Keratinocyte (primary cell): Measurements from ENCODE around the gene GBX2. TPM values are rescaled to one million over a fixed set of nuclear protein-coding genes. Genes with fewer than 3 reads are reported as not detected.

Source experiments
- DNase-seq: peaks from one replicate; pipeline ENCODE4 v3.0.0-alpha.2; 2011; ENCODE audit warnings: low read depth, missing footprints, low spot score
- FAIRE-seq: peaks from 2 replicates; lab custom pipeline; 2011; peaks lifted over from hg19 to GRCh38; lab: Jason Lieb, UNC
- H2AFZ ChIP-seq: 2 replicates; pipeline ENCODE4 v1.6.0; 2012; ENCODE audit warnings: low read length, control low read depth, inconsistent platforms; ENCODE audit not compliant: control insufficient read depth
- H3K27ac ChIP-seq: 2 replicates; pipeline ENCODE4 v1.5.1; 2011; ENCODE audit warnings: low read length; ENCODE audit not compliant: control insufficient read depth, insufficient read depth
- H3K27me3 ChIP-seq: 3 replicates; pipeline ENCODE4 v1.6.0; 2011; ENCODE audit warnings: low read length; ENCODE audit not compliant: control insufficient read depth, insufficient read depth; ENCODE audit errors: extremely low read depth
- H3K36me3 ChIP-seq, 2 experiments: 2 replicates in 1 of 2; 3 replicates in 1 of 2; pipeline ENCODE4 v1.5.1; 2011; ENCODE audit warnings: low read length in 2 of 2, mild to moderate bottlenecking in 1 of 2; ENCODE audit not compliant: control insufficient read depth in 2 of 2, insufficient read depth in 2 of 2; ENCODE audit errors: extremely low read depth in 1 of 2
- H3K4me1 ChIP-seq: 3 replicates; pipeline ENCODE4 v1.5.1; 2011; ENCODE audit warnings: low read length; ENCODE audit not compliant: control insufficient read depth, insufficient read depth; ENCODE audit errors: extremely low read depth
- H3K4me2 ChIP-seq: 3 replicates; pipeline ENCODE4 v1.6.0; 2011; ENCODE audit warnings: low read depth, low read length; ENCODE audit not compliant: control insufficient read depth, insufficient read depth; ENCODE audit errors: extremely low read depth
- H3K4me3 ChIP-seq, 3 experiments: fragments of 200-600 bp in 1 of 3; sonication (generic) in 1 of 3; 2 replicates in 2 of 3; 3 replicates in 1 of 3; pipeline ENCODE4 v1.5.1; 2011 to 2016; ENCODE audit warnings: low read length in 3 of 3, mild to moderate bottlenecking in 3 of 3, control low read depth in 2 of 3, inconsistent platforms in 1 of 3, low read depth in 1 of 3, mixed read lengths in 1 of 3, mixed run types in 1 of 3, moderate library complexity in 1 of 3; ENCODE audit not compliant: control insufficient read depth in 2 of 3, insufficient read depth in 2 of 3; ENCODE audit errors: extremely low read depth in 1 of 3
- H3K79me2 ChIP-seq: 2 replicates; pipeline ENCODE4 v1.6.0; 2012; ENCODE audit warnings: low read length; ENCODE audit not compliant: control insufficient read depth, insufficient read depth
- H3K9ac ChIP-seq: 3 replicates; pipeline ENCODE4 v1.6.0; 2011; ENCODE audit warnings: low read length; ENCODE audit not compliant: control insufficient read depth, insufficient read depth; ENCODE audit errors: extremely low read depth
- H3K9me1 ChIP-seq: 3 replicates; pipeline ENCODE4 v1.6.0; 2011; ENCODE audit warnings: low read length; ENCODE audit not compliant: control insufficient read depth, insufficient read depth; ENCODE audit errors: extremely low read depth
- H3K9me3 ChIP-seq: 2 replicates; pipeline ENCODE4 v1.5.1; 2012; ENCODE audit warnings: low read depth, low read length; ENCODE audit not compliant: control insufficient read depth
- H4K20me1 ChIP-seq: 3 replicates; pipeline ENCODE4 v1.6.0; 2011; ENCODE audit warnings: low read length; ENCODE audit not compliant: control insufficient read depth, insufficient read depth; ENCODE audit errors: extremely low read depth
- EZH2 ChIP-seq: IDR thresholded peaks from one replicate; pipeline ENCODE4 v1.6.1; 2012; ENCODE audit warnings: inconsistent platforms, mild to moderate bottlenecking, low read length, moderate library complexity
- dilution Hi-C: fragments of 300-500 bp; cut with MboI; formaldehyde crosslinking; loops from one replicate; pipeline ENCODE4 v1.7.0; 2020; ENCODE audit warnings: low sequenced_read_pairs; ENCODE audit not compliant: extremely low pct_ligation_motif_present
- polyA plus RNA-seq, 5 experiments: library from polyadenylated mRNA; depleted of rRNA in 3 of 5; stranded (reverse) in 3 of 5; stranded (forward) in 1 of 5; unstranded in 1 of 5; fragments of >200 nt; gene quantifications; 1 replicate in 1 of 5; 2 replicates in 3 of 5; 3 replicates in 1 of 5; pipeline versions ENCODE4 v1.2.1 to v1.2.3, GENCODE V29; 2011 to 2012; ENCODE audit warnings: missing spikeins in 2 of 5, low read depth in 1 of 5, low replicate concordance in 1 of 5
- TF ChIP-seq, protein P1 (sequence below), 3 experiments: IDR thresholded peaks in 1 of 3; conservative IDR thresholded peaks in 1 of 3; optimal IDR thresholded peaks in 1 of 3; 2 replicates in 2 of 3; 3 replicates in 1 of 3; pipeline versions ENCODE3 to v1.5.1; 2011; ENCODE audit warnings: low read length in 3 of 3, mild to moderate bottlenecking in 3 of 3, moderate library complexity in 2 of 3, control low read depth in 1 of 3, inconsistent platforms in 1 of 3; ENCODE audit not compliant: insufficient read depth in 2 of 3; ENCODE audit errors: extremely low read depth in 1 of 3

The GBX2 gene
- polyA plus RNA-seq, 1 donor (not counting 4 experiments of a cell fraction or from before 2014, with no cell fraction given): 0.17 TPM

GRCh38 chr2:236164201-236164924 lies 3.8 kb downstream of the GBX2 start:
- dilution Hi-C loops: no loop called here
- DNase-seq (no peak), FAIRE-seq (no peak)
- peak overlapping the region; percentile 16 for H2AFZ ChIP-seq
- peaks cover 1% of the 10 kb centered on the region for H4K20me1 ChIP-seq
- H3K4me1 ChIP-seq: peaks cover 25% of the 10 kb centered on the region
- TF ChIP-seq, protein P1, sequence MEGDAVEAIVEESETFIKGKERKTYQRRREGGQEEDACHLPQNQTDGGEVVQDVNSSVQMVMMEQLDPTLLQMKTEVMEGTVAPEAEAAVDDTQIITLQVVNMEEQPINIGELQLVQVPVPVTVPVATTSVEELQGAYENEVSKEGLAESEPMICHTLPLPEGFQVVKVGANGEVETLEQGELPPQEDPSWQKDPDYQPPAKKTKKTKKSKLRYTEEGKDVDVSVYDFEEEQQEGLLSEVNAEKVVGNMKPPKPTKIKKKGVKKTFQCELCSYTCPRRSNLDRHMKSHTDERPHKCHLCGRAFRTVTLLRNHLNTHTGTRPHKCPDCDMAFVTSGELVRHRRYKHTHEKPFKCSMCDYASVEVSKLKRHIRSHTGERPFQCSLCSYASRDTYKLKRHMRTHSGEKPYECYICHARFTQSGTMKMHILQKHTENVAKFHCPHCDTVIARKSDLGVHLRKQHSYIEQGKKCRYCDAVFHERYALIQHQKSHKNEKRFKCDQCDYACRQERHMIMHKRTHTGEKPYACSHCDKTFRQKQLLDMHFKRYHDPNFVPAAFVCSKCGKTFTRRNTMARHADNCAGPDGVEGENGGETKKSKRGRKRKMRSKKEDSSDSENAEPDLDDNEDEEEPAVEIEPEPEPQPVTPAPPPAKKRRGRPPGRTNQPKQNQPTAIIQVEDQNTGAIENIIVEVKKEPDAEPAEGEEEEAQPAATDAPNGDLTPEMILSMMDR (optimal IDR thresholded peaks at IDR 0.05 in 1 of 3, IDR thresholded peaks at IDR 0.05 in 1 of 3, conservative IDR thresholded peaks at IDR 0.05 in 1 of 3; ENCODE audit: extremely low read depth in 1 of 3, insufficient read depth in 2 of 3, low read length in 3 of 3): no peak
- H3K9me1 ChIP-seq: no peaks in the 10 kb centered on the region
- peak overlapping the region; percentile 40 to 54 (median 43) for H3K4me3 ChIP-seq
- no peaks in the 10 kb centered on the region for H3K9me3 ChIP-seq
- no peaks in the 10 kb centered on the region for H3K79me2 ChIP-seq
- H3K27ac ChIP-seq: no peak overlapping the region
- H3K27me3 ChIP-seq: peaks cover 56% of the 10 kb centered on the region
- H3K4me2 ChIP-seq: peak overlapping the region; percentile 74
- H3K36me3 ChIP-seq: no peaks in the 10 kb centered on the region
- peak overlapping the region; percentile 9 for H3K9ac ChIP-seq

DNA sequence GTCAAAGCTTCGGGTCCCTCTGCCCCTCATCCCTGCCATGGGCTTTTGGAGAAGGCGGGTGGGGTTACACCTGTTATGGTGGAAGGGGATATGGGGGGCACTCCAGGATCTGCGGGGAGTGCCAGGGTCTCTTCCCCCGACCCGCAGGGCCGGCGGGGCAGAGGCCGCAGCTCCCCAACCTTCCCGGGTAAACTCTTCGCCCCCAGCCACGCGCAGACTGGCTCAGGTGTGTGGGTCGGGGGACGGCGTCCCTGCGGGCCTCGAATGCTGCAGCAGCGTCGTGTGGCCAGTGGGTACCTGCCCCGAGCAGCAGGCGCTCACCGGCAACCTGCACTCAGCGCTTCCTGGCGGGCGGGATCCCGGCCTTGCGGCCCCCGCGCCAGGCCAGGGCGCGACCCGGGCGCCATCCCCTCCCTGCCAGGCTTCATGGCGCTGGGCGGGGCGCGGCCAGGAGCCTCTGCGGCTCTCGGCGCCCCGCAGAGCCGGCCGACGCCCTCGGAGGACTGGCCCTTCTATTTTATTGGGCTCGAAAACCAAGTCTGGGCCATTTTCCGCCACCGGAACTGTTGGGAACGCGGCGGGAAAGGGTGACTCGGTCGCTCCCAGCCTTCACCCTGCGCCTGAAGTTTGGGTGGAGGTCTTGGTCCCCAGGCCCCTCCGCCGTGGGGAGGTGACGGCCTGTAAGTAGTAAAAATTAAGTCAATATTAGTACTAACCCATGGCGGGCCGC lies 4.5 kb downstream of the GBX2 start:
- H3K27ac ChIP-seq: no peak overlapping the region
- peak overlapping the region; percentile 16 for H2AFZ ChIP-seq
- peak overlapping the region; percentile 40 to 54 (median 43) for H3K4me3 ChIP-seq
- H3K9ac ChIP-seq: no peak overlapping the region
- dilution Hi-C loops: no loop called here
- FAIRE-seq (no peak), DNase-seq (no peak)
- peak overlapping the region; percentile 74 for H3K4me2 ChIP-seq
- no peaks in the 10 kb centered on the region for H4K20me1 ChIP-seq
- H3K9me1 ChIP-seq: no peaks in the 10 kb centered on the region
- no peaks in the 10 kb centered on the region for H3K9me3 ChIP-seq
- H3K27me3 ChIP-seq: peaks cover 52% of the 10 kb centered on the region
- H3K79me2 ChIP-seq: no peaks in the 10 kb centered on the region
- TF ChIP-seq, protein P1 (optimal IDR thresholded peaks at IDR 0.05 in 1 of 3, IDR thresholded peaks at IDR 0.05 in 1 of 3, conservative IDR thresholded peaks at IDR 0.05 in 1 of 3; ENCODE audit: extremely low read depth in 1 of 3, insufficient read depth in 2 of 3, low read length in 3 of 3): no peak
- no peak for TF ChIP-seq EZH2
- peaks cover 25% of the 10 kb centered on the region for H3K4me1 ChIP-seq
- H3K36me3 ChIP-seq: no peaks in the 10 kb centered on the region
